Urinary bladder (tissue), 4 donors: ENCODE measurements around the gene CFAP161. TPM values are rescaled to one million over a fixed set of nuclear protein-coding genes. Genes with fewer than 3 reads are reported as not detected.
"Not testable (repeated sequence)": the region's sequence is repeated elsewhere in the genome, so short reads cannot be mapped to it uniquely, and the experiment has no call there.

Experiments
- DNase-seq: peaks from one replicate; pipeline ENCODE4 v3.0.0-alpha.2; 2015; ENCODE audit errors: extremely low spot score
- H3K27ac ChIP-seq: one replicate; pipeline ENCODE4 v1.5.1; 2013; ENCODE audit warnings: low read depth, mild to moderate bottlenecking, moderate library complexity
- H3K36me3 ChIP-seq: one replicate; pipeline ENCODE4 v1.6.1; 2013; ENCODE audit warnings: mild to moderate bottlenecking, moderate library complexity; ENCODE audit not compliant: insufficient read depth
- H3K4me1 ChIP-seq: one replicate; pipeline ENCODE4 v1.6.1; 2013; ENCODE audit warnings: mild to moderate bottlenecking, moderate library complexity; ENCODE audit not compliant: insufficient read depth
- H3K4me3 ChIP-seq: one replicate; pipeline ENCODE4 v1.5.1; 2013; ENCODE audit warnings: low read depth, low read length
- WGBS: extraction: QIAGEN DNeasy Blood & Tissue Kit; methylation state at CpG from one replicate; pipeline ENCODE4 v1.1.7; 2013; 5-methylcytosine and 5-hydroxymethylcytosine counted together
- polyA plus RNA-seq: library from polyadenylated mRNA; stranded (reverse); fragments of 200-250 nt; gene quantifications from one replicate; pipeline ENCODE4 v1.2.3, GENCODE V29; 2013
- total RNA-seq: library from RNA; depleted of rRNA; stranded (reverse); fragments of >200 nt; gene quantifications from one replicate; pipeline ENCODE4 v1.2.3, GENCODE V29; 2014
- donor health status: healthy with polysubstance abuse.
- donor health status: healthy.

The CFAP161 gene
- total and polyA plus RNA-seq, 2 donors = 0.90 TPM; not detected in 1

GRCh38 chr15:81115054-81115939 lies 18.8 kb upstream of the CFAP161 start:
- no peak overlapping the region for H3K27ac ChIP-seq
- no peak overlapping the region for H3K4me3 ChIP-seq
- H3K36me3 ChIP-seq = no peaks in the 10 kb centered on the region
- H3K4me1 ChIP-seq = no peaks in the 10 kb centered on the region
- WGBS = 90% methylated on average over 5 of the region's 5 CpGs
- DNase-seq = no peak

- no peaks in the 10 kb centered on the region for H3K36me3 ChIP-seq
- no peak overlapping the region for H3K4me3 ChIP-seq
- no peak for DNase-seq
- H3K4me1 ChIP-seq = no peaks in the 10 kb centered on the region
- WGBS = 91% methylated on average over 3 of the region's 3 CpGs
- no peak overlapping the region for H3K27ac ChIP-seq
Observed at GRCh38 chr15:81117136-81117535, 16.9 kb upstream of the CFAP161 start.

GRCh38 chr15:81117581-81117980 lies 16.5 kb upstream of the CFAP161 start:
- no peaks in the 10 kb centered on the region for H3K4me1 ChIP-seq
- no peak for DNase-seq
- H3K36me3 ChIP-seq = no peaks in the 10 kb centered on the region
- 82% methylated on average over 3 of the region's 3 CpGs for WGBS
- H3K27ac ChIP-seq = no peak overlapping the region
- no peak overlapping the region for H3K4me3 ChIP-seq

- DNase-seq = no peak
- H3K4me1 ChIP-seq = no peaks in the 10 kb centered on the region
- H3K4me3 ChIP-seq = no peak overlapping the region
- H3K36me3 ChIP-seq = no peaks in the 10 kb centered on the region
- no peak overlapping the region for H3K27ac ChIP-seq
- WGBS = 23% methylated on average over 42 of the region's 42 CpGs
Observed at GRCh38 chr15:81118361-81118760, 15.7 kb upstream of the CFAP161 start.

- no peak for DNase-seq
- H3K4me3 ChIP-seq = no peak overlapping the region
- no peak overlapping the region for H3K27ac ChIP-seq
- no peaks in the 10 kb centered on the region for H3K4me1 ChIP-seq
- no peaks in the 10 kb centered on the region for H3K36me3 ChIP-seq
Observed at GRCh38 chr15:81120069-81120468, 14.0 kb upstream of the CFAP161 start.

GRCh38 chr15:81126892-81127291 lies 7.2 kb upstream of the CFAP161 start:
- 24% methylated on average over 3 of the region's 3 CpGs for WGBS
- no peaks in the 10 kb centered on the region for H3K36me3 ChIP-seq
- no peak for DNase-seq
- no peaks in the 10 kb centered on the region for H3K4me1 ChIP-seq
- no peak overlapping the region for H3K4me3 ChIP-seq
- no peak overlapping the region for H3K27ac ChIP-seq

- 84% methylated on average over 6 of the region's 6 CpGs for WGBS
- not testable (repeated sequence) for H3K27ac ChIP-seq, H3K36me3 ChIP-seq, DNase-seq, H3K4me3 ChIP-seq, H3K4me1 ChIP-seq
Observed at GRCh38 chr15:81141478-81141877, 7.4 kb downstream of the CFAP161 start.

GRCh38 chr15:81146006-81146405 lies 11.9 kb downstream of the CFAP161 start:
- H3K4me1 ChIP-seq = no peaks in the 10 kb centered on the region
- H3K36me3 ChIP-seq = no peaks in the 10 kb centered on the region
- H3K27ac ChIP-seq = no peak overlapping the region
- H3K4me3 ChIP-seq = no peak overlapping the region
- no peak for DNase-seq
- WGBS = 62% methylated on average over 1 of the region's 1 CpG

- no peak overlapping the region for H3K27ac ChIP-seq
- H3K36me3 ChIP-seq = no peaks in the 10 kb centered on the region
- H3K4me1 ChIP-seq = no peaks in the 10 kb centered on the region
- no peak overlapping the region for H3K4me3 ChIP-seq
- 81% methylated on average over 1 of the region's 1 CpG for WGBS
- DNase-seq = no peak
Observed at GRCh38 chr15:81146466-81146865, 12.4 kb downstream of the CFAP161 start.

- WGBS = 83% methylated on average over 7 of the region's 7 CpGs
- Histone ChIP-seq H3K4me3 (no peak overlapping the region), H3K36me3 (no peaks in the 10 kb centered on the region), H3K27ac (no peak overlapping the region), H3K4me1 (no peaks in the 10 kb centered on the region)
- DNase-seq = no peak
Observed at GRCh38 chr15:81151389-81151788, 17.3 kb downstream of the CFAP161 start.

GRCh38 chr15:81152339-81152738 lies 18.3 kb downstream of the CFAP161 start:
- Histone ChIP-seq H3K36me3 (no peaks in the 10 kb centered on the region), H3K4me1 (peaks cover 2% of the 10 kb centered on the region), H3K4me3 (no peak overlapping the region), H3K27ac (no peak overlapping the region)
- WGBS = 89% methylated on average over 4 of the region's 4 CpGs
- DNase-seq = no peak

GRCh38 chr15:81152799-81153198 lies 18.7 kb downstream of the CFAP161 start:
- 91% methylated on average over 4 of the region's 4 CpGs for WGBS
- Histone ChIP-seq H3K27ac (no peak overlapping the region), H3K36me3 (no peaks in the 10 kb centered on the region), H3K4me3 (no peak overlapping the region), H3K4me1 (peaks cover 2% of the 10 kb centered on the region)
- DNase-seq = no peak

- Histone ChIP-seq H3K36me3 (no peaks in the 10 kb centered on the region), H3K4me3 (no peak overlapping the region), H3K4me1 (peaks cover 2% of the 10 kb centered on the region), H3K27ac (peak overlapping the region; percentile 47)
- WGBS = 49% methylated on average over 10 of the region's 10 CpGs
- no peak for DNase-seq
Observed at GRCh38 chr15:81155375-81156218, 21.5 kb downstream of the CFAP161 start.

- no peaks in the 10 kb centered on the region for H3K36me3 ChIP-seq
- no peak for DNase-seq
- 97% methylated on average over 3 of the region's 3 CpGs for WGBS
- peaks cover 2% of the 10 kb centered on the region for H3K4me1 ChIP-seq
- H3K27ac ChIP-seq = no peak overlapping the region
- no peak overlapping the region for H3K4me3 ChIP-seq
Observed at GRCh38 chr15:81156324-81156723, 22.3 kb downstream of the CFAP161 start.
